ENCODE results near the gene KPNA6.
A peak's percentile ranks its signal among the peaks of the same experiment; 100 is the strongest.

The KPNA6 gene

GRCh38 chr1:32194984-32195383 lies 87.1 kb downstream of the KPNA6 start:
- DNase-seq, result no peak

DNA sequence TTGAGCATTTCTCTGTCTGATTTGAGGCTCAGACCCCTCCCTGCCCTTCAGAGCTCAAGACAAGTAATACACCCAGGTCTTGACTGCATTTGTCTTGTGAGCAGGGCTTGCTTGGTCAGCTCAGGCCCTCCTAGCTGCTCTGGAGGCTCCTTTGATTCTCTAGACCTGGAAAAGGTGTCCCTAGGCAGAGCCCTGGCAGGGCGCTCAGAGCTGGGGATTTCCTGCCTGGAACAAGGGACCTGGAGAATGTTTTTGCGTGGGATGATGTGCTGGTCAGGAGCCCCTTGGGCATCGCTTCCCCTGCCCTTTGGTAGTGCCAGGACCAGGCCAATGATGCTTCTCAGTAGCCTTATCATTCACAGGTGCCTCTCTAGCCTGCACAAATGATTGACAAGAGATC lies 87.7 kb downstream of the KPNA6 start:
- DNase-seq, result no peak

DNA sequence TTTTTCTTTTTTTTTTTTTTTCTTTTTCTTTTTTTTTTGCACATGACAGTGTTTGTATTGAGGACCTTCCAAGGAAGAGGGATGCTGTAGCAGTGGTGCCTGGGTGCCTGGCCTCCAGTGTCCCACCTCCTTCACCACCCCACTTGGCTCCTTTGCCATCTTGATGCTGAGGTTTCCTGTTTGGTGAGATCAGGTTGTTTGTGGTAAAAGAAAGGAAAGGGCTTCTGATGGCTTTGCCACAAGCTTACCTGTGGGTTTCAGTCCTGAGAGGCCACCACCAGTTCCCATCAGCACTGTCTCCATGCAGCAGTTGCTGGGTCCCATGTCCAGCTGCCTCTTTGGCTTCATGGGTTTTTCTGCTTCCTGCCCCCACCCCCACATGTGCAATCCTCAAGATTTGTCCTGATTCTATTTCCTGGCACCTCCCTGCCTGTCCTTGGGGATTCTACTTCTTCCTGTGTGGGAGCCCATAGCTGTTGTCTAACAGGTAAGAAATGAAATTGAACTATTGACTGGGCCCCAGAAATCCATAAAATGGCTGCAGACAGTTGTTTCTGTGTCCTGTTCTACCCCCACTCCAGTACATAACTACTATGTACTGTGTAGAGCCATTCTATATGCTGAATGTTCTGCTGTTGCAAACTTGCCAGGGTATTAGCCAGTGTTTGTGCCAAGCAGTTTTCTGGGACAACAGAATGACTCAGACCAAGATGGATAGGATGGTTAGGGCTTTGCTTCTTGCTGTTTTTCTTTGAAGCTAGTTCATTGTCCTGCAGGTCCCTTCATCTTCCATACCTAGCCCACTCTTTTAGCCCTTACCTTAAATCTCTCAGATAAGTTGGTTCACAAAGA lies 88.3 kb downstream of the KPNA6 start:
- peak; percentile 57 for DNase-seq

GRCh38 chr1:32197074-32197473 lies 89.2 kb downstream of the KPNA6 start:
- DNase-seq, result no peak

GRCh38 chr1:32197837-32198236 lies 90.0 kb downstream of the KPNA6 start:
- DNase-seq, result no peak

DNA sequence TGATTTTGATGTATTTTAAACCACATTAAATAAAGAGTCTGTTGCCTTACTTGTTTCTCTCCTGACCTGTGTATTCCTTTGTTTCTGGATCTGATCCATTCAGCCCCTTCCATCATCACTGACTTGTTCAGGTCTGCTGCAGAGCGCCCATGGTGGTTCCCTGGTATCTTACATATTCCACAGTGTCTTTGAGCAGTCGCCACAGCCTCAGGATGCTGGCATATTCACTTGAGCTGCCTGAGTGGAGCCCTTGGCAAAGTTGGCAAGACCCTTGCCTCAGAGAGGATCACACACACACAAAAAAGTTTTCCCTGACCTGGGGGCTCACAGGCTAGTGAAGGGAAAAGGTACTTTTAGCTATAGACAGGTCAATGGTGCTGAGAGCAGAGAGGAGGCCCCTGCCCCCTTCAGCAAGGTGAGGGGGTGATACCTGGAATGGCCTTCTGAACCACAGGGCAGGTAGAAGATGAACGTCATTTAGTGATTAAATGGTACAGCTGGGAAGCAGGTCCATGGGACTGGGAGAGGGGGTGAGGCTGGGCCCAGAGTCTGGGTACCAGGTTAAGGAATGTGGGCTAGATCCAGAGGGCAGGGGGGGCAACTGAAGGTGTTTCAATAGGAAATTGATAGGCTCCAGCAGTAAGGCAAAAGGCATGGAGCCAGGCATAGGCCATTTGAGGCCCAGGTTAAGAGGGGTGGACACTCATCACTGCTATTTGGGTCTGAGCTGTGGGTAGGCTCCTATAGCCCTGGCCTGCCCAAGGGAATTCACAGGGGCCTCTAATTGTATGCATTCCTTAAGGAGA lies 90.6 kb downstream of the KPNA6 start:
- DNase-seq, result no peak

- DNase-seq, result no peak
Measured at GRCh38 chr1:32199043-32199716, 91.3 kb downstream of the KPNA6 start.

DNA sequence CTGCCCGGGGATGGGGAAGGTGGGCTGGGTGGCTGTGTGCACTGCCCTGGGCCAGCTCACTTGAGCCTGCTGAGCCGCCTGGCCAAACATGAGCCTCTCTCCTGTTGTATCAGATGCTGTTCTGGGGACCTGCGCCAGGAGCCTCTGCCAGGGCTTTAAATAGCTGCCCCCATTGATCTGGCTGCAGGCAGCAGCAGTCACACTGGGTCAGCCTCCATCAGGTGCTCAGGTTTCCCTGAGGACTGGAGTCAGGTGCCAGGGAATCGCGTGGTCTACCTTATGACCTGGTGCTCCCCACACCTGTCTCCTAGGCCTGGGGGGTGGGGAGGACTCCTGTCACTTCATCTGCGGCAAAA lies 91.8 kb downstream of the KPNA6 start:
- DNase-seq, result no peak

DNA sequence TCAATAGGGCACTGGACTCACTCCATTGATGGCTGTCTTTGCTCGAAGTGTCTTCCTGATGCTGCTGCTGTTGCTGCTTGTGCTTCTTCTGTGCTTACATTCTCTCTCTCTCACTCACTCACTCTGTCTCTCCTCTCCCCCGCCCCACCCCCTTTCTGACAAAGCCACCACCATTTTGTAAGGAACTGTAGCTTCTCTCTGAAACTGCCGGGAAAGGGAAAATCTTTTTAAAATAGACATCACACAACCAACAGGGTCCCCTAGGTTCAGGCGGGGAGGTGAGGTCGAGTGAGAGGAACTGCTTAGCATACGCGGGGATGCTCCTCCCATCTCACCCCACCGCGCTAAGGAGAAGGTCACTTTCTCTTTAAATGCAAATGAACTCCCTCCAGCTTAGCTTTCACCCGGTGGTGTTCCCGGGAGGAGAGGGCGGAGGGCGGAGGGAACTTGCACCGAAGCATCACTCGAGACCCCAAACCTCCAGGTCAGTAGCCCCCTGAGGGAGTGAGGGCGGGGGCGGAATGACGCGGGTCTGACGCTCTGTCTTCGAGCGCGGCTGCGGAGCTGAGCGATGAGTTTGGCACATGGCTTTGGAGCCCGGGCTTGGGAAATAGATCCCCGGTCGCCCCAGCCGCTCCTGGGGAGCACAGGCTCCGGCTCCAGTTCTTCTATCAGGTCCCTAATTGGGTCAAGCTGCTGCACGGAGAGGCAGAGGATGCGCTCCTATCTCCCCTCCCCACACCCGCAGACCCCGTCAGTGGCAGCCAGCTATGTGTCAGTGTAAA lies 92.6 kb downstream of the KPNA6 start, which contains the start of gene CCDC28B:
TSS of gene CCDC28B (plus strand) at position 370 of the 785 bp plus-strand sequence. CDS start 1,341 bp downstream, outside the sequence.
- DNase-seq, result peak; percentile 64

DNA sequence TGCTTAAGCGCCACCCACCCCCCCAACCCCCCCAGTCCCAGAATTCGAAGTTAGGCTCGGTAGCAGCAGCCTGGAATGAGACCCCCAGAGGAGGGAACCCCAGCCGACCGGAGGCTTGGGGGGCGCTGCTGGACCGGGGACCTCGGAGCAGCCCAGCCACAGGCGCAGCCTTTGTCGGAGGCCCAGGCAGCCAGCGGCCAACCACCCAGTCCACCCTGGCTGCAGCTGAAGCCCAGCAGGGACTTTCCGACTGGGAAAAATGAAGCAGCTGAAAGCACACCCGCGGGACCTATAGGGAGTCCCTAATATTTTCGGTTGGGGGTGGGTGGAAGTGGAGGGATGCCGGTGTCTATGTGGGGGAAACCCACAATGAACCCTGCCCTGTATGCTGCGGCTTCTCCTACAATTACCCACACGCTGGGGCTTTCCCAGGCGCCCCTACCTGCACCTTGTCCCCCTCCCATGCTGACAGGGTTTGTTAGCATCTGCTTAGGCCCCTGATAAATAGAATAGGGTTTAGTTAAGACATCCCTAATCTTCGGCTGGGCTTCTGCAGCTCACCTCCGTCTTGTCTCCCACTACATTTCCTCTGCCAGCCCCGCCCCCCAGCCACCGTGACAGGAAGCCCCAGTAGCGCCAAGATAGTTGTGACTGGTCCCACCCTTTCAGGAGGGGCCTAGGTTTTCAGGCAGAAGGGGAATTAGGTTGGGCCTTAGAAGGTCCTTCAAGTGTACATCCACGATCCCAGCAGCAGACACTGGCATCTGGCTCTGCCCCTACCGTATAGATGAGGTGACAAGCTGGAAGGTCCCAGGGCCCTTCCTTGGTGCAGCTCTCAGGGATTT lies 93.4 kb downstream of the KPNA6 start:
- DNase-seq, result peak; percentile 85

GRCh38 chr1:32204943-32205361 lies 97.1 kb downstream of the KPNA6 start:
- no peak for DNase-seq

DNA sequence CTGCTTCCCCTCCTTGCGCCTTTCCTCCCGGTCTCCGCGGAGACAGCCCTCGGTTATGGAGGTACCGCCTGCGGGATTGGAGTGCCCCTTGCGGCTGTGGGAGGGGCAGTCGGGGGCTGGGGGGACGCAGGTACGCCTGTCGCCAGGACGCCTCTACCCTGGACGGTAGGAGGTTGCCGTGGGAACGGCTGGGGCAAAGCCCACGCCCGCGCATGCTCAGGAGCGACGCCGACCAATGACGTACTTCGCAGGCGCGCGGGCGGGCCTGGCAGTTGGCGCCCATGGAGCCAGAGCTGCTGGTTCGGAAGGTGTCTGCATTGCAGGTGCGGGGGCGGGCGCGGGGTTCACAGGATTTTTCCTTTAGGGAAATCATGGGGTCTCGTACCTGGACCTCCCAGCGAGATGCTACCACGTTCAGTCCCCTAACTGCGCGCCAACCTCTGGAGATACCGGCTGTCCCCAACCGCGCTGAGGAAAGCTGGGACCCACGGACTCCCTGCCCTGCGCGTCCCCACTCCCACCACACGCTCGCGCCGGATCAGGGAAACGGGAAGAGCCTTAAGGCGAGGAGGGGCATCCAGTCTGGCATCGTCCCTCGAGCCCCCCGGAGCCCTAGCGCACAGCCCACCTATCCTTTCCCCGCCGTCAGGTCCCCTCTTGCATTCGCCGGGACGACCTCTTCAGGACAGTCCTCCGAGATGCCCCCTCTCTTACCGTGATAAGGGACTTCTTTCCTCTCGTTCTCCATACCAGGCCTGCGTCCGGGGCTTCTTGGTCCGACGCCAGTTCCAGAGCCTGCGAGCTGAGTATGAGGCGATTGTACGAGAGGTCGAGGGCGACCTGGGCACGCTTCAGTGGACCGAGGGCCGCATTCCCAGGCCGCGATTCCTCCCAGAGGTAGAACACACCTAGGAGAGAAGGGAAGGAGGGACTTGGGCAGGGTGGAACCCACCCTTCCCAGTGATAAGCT lies 97.8 kb downstream of the KPNA6 start, which contains the start of gene IQCC:
TSS of gene IQCC (plus strand) at position 271 of the 970 bp plus-strand sequence. CDS start at position 282, 11 bp downstream.
- DNase-seq, result peak; percentile 90

GRCh38 chr1:32208469-32208868 lies 100.6 kb downstream of the KPNA6 start:
- DNase-seq, result no peak

GRCh38 chr1:32208891-32209328 lies 101.1 kb downstream of the KPNA6 start, which contains the start of gene DCDC2B:
Gene DCDC2B (plus strand): TSS chr1:32209089. CDS start chr1:32209094, 5 bp downstream.
- peak; percentile 32 for DNase-seq

DNA sequence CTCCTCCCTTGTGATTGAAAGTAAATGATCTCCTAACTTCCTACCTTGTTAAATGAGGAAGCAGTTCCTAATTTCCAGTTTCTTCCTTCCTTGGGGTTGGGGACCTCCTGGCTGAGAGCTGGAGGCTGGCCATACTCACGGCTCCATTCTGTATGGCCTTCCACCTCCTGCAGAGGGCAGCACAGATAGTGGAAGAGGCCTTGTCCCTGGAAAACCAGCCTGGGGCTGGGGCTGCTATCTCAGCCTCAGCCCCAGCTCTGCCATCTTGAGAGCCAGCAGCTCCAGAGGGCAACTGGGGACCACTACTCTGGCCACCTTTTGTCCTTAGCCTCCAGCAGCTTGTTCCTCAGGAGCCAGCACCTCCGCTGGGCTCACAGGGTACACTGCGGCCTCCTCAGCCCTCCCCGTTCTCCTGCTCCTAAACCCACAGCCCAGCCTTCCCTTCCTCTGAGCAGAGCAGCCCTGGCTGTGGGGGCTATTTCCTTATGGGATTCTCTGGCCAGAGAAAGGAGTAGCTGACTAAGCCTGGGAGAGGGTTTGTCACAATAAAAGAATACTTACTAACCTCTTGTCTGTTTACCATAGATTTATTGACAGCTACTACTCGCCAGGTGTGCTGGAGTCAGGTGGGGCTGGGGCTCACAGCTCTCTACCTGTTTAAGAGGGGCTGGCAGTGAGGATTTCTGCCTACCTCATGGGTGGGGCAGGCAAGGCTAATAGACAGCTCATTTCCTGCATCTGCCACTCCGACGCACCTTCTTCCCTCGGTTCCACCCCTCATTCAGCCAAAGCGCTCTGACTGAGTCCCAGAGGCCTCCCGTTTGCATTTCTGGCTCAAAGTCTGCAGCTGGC lies 108.0 kb downstream of the KPNA6 start:
- DNase-seq, result peak; percentile 70

DNA sequence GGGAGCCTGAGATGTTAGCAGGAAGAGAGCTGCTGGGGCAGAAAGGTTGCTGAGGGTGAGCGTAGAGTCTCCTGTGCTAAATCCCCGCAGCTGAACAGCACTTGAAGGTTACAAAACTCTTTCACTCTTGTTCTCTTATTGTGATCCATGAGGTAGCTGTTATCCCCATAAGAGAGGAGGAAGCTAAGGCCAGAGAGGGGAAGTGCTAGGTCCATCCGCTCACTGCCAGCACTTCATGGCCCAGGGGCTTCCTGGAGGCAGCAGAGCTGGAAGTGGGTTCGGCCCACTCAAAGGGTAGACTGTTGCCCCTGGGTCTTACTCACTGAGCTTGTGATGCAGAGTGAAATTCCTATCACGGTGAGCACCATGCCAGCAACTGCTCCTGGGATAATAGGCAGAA lies 108.7 kb downstream of the KPNA6 start:
- no peak for DNase-seq

- no peak for DNase-seq
Measured at GRCh38 chr1:32219022-32219421, 111.2 kb downstream of the KPNA6 start.

DNA sequence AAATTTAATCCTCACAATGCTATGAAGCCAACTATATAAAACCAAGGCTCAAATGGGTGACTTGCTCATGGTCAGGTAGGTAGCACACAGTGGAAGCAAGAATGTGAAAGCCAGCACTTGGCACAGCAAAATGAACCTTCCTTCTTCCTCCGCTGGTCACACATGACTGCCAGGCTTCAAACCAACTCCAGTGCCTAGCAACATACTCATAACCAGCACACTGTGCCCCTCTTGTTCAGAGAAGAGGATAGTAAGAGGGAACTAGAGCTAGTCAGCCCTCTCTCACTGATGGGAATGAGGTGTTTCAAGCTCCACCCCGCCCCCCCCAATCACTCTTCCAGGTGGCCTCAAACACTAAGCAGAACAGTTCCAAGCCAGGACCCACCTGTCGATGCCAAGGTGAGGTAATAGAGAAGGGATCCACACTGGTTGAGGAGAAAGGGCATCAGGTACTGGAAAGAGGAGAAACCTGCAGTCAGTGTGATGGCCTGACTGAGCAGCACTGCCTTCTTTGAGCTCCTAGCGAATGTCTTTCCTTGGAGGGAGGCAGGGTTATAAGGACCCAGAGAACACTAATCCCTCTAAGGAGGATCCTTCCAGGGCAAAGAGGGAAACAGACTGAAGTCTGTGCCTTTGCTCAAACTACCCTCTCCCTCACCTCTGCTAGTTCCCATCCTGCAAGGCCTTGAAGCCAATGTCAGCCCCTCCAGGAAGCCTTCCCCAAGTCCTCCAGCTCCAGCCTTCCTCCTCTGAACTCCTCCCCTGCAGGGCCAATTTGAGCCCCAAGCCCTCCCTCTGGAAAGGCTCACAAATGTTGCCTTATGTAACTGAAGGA lies 113.1 kb downstream of the KPNA6 start:
- DNase-seq, result no peak

Measured in CD4-positive, alpha-beta T cell treated with Interleukin-21 for 1 hour (primary cell).